ENCODE data around the gene CASS4. TPM values are rescaled to one million over a fixed set of nuclear protein-coding genes. Genes with fewer than 3 reads are reported as not detected.
A peak's percentile ranks its signal among the peaks of the same experiment; 100 is the strongest.

CASS4 gene
- total RNA-seq, 1 experiment from 2014 or later: not detected

GRCh38 chr20:56392881-56393482 lies 19.1 kb upstream of the CASS4 start:
- Histone ChIP-seq H3K18ac (ENCODE audit: insufficient read length, low read depth, low read length) (peak overlapping the region; percentile 75), H3K23me2 (ENCODE audit: insufficient read length, low read depth, low read length, poor library complexity, severe bottlenecking) (peaks cover 6% of the 10 kb centered on the region), H3K27ac (ENCODE audit: insufficient read length, low read depth, low read length) (peak overlapping the region; percentile 47), H2BK20ac (ENCODE audit: low read depth, low read length, poor library complexity, severe bottlenecking) (no peak overlapping the region), H3K9ac (ENCODE audit: extremely low read depth, insufficient read length, low read length) (peak overlapping the region; percentile 98), H3K4me1 (ENCODE audit: insufficient read depth, low read length) (no peaks in the 10 kb centered on the region), H2BK5ac (ENCODE audit: insufficient read length, low read length) (peak overlapping the region; percentile 1), H4K91ac (ENCODE audit: insufficient read length, low read depth, low read length) (no peak overlapping the region), H4K20me1 (ENCODE audit: control insufficient read depth, insufficient read depth, insufficient read length) (no peaks in the 10 kb centered on the region), H3K4me2 (ENCODE audit: insufficient read depth, insufficient read length, low read length) (peak overlapping the region; percentile 87), H3K79me1 (ENCODE audit: insufficient read depth, low read depth, low read length, poor library complexity, severe bottlenecking) (peaks cover 19% of the 10 kb centered on the region), H3K4ac (ENCODE audit: low read depth, low read length) (no peak overlapping the region; the same call in 1 of the 2 replicates), H2AFZ (ENCODE audit: low read length) (no peak overlapping the region), H4K5ac (ENCODE audit: insufficient read length, low read depth, low read length) (peak overlapping the region; percentile 2), H3K14ac (ENCODE audit: insufficient read depth, low read length) (peak overlapping the region; percentile 95), H2AK5ac (ENCODE audit: insufficient read length, low read length) (no peak overlapping the region), H3K27me3 (ENCODE audit: insufficient read depth, low read length) (no peaks in the 10 kb centered on the region), H2BK120ac (ENCODE audit: low read depth, low read length, poor library complexity, severe bottlenecking) (peak overlapping the region; percentile 39), H4K8ac (replicated peaks; ENCODE audit: insufficient read length, low read depth, low read length) (no peak overlapping the region), H2BK15ac (ENCODE audit: low read depth, low read length) (no peak overlapping the region), H3K9me3 (ENCODE audit: control insufficient read depth, low read depth, low read length) (no peaks in the 10 kb centered on the region), H2BK12ac (ENCODE audit: insufficient read length, low read depth, low read length) (no peak overlapping the region), H3K79me2 (ENCODE audit: insufficient read depth, low read length) (peaks cover 32% of the 10 kb centered on the region; the same call in 1 of the 2 replicates), H3T11ph (ENCODE audit: low read length) (no peak overlapping the region), H3K56ac (ENCODE audit: insufficient read length, low read depth, low read length) (peak overlapping the region; percentile 30), H3K23ac (ENCODE audit: insufficient read length, low read depth, low read length) (no peak overlapping the region)
- no peaks in the 10 kb centered on the region for H3K27me3 Mint-ChIP-seq (ENCODE audit: low read depth)
- no peak for TF ChIP-seq CTCF (conservative IDR thresholded peaks at IDR 0.05)
- H3K4me3 Mint-ChIP-seq: no peak overlapping the region
- peaks cover 42 to 65% (median 52%) of the 10 kb centered on the region in 3 experiments; a peak in 6 of 7 replicates for H3K36me3 Mint-ChIP-seq (ENCODE audit: insufficient read depth in 1 of 3, low read depth in 3 of 3)
- peaks cover 23 to 28% of the 10 kb centered on the region in 2 experiments for H3K4me1 Mint-ChIP-seq
- WGBS (ENCODE audit: extremely low coverage, insufficient read length, low lambda C conversion rate): no CpG with 5 or more reads among the region's 18 CpGs
- peak overlapping the region in 1 of 3 experiments; percentile 73; a peak in 2 of 7 replicates for H3K27ac Mint-ChIP-seq
- H3K9me3 Mint-ChIP-seq: no peaks in the 10 kb centered on the region
- no peak for DNase-seq
